Right lung (tissue), 5 donors: Measurements from ENCODE around the gene GALNT7. TPM values are rescaled to one million over a fixed set of nuclear protein-coding genes. Genes with fewer than 3 reads are reported as not detected.

Source experiments
- DNase-seq, 2 donors: peaks; one replicate each; pipeline ENCODE4 v3.0.0-alpha.2; 2013
- polyA plus RNA-seq, 5 donors: library from polyadenylated mRNA; unstranded; fragments of 120-200 nt; gene quantifications; one replicate each; pipeline versions ENCODE4 v1.2.1 to v1.2.3, GENCODE V29; 2013; ENCODE audit warnings: inconsistent platforms in 1 of 5, low replicate concordance in 1 of 5; ENCODE audit not compliant: insufficient read length in 5 of 5, insufficient read depth in 1 of 5

Gene GALNT7
- polyA plus RNA-seq, 5 donors = 27.8 to 47.1 (median 37.0) TPM

DNA sequence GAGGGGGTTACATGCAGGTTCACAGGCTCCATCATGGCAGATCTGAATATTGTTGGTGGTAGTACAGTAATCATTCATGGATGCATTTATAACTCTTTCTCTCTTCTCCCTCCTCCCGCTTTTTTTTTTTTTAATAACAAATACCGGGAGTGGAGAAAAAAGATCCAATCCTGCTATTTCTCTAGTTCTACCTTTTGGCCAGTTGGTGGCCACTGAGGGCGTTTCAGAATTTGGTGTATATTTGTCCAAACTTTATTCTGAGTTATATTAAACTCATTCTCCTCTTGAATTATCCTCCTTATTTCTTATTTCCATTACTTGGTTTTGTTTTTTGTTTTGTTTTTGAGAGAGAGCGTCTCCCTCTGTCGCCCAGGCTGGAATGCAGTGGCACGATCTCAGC lies 90.7 kb downstream of the GALNT7 start:
- no peak for DNase-seq

DNA sequence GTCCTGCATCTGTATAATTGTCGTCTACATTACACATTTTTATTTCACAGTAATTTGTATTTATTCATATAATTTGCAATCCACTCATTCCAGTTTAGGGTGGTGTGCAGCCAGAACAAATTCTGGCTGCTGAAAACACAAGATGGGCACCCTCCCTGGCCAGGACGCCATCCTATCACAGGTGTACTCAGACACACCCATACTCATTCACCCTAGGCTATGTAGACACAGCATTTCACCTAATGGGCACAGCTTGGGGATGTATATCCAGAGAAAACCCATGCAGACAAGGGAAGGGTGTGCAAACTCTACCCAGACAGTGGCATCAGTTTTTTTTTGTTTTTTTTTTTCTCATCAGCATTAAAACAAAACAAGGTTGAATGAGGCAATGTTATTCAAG lies 92.4 kb downstream of the GALNT7 start:
- DNase-seq = no peak

DNA sequence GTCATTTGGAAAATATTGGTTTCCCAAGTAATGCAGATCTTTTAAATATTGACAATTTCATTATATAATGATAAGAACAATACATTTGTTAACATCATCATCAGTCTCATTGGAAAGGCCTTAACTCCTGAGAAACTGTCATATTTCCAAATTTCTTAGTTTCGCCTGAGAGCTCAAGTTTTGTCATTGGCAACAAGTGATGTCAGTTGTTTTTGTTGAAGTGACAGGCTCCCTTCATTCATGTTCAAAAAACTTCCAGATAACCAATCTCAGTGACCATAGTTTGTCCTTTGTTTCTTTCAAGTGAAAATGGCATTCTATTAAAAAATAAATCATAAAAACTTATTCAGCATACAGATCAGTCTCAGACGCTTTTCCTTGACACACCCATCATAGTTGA lies 93.8 kb downstream of the GALNT7 start:
- no peak for DNase-seq

DNA sequence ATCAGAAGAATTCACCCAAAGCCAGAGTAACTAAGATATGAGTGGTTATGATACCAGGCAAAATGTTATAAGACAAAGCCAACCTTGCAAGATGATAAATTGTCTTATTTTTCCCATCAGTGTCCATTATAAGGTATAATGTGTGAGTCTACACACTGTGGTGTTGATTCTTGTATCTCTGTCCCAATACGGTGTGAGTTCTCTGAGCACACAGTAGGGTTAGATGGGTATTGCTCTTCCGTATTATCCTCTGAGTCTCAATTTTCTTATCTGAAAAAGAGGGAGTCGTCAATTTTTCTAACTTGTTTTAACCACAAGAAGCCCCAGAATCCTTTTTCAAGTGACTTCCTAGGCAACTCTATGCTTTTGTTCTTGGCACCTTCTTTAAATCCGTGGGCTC lies 95.6 kb downstream of the GALNT7 start:
- no peak for DNase-seq

DNA sequence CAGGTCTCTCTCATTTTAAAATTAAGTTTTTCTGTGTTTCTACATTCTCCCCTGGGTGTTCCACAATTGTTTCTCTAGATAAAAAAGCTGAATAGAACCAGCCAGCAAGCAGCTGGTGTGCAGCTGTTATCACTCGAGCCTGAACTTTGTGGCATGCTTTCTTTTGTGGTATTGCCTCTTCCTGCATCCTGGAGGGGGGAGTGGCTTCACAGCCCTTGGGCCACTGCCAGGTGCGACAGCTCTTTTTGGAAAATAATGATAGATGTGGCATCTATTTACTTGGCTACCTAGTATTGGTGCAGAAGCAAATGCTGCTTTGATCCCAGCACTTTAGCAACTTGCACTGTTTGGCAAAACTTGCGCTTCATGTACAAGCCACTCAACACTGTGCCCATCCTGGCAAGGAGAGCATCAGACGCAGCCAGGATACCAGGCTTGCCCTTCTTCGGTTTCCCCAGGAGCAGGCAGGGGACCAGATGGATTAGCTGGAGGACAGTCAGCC lies 96.1 kb downstream of the GALNT7 start:
- peak; percentile 55 to 59 for DNase-seq

DNA sequence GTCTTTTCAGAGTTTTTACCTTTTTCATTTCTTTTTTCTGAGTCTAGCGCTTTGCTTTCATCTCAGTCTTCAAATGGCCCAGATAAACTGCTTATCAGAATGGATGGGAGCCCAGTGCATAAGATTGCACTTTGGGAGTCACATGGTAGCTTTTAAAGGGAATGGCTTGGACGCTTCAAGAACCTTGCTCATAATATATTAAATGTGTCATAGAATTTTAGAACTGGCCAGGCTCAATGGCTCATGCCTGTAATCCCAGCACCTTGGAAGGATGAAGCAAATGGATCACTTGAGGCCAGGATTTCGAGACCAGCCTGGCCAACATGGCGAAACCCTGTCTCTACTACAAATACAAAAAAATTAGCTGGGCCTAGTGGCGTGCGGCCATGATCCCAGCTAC lies 97.1 kb downstream of the GALNT7 start:
- DNase-seq = no peak

DNA sequence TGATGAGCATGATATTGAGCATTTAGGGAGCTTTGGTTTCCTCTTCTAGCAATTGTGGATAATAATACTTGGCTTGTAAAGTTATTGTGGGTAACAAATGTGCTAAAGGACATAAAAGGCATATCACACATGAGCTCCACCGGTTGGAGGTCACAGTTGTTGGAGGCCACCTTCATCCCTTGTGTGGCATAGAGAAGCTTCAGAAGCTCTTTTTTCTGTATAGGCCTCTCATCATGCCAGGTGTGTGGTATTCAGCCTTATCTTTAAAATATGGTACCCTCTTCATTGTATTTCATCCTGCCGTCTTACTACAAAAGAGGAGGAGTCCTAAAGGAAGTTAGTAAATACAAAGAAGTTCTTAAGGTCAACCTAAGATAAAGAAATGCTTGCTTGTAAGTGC lies 99.1 kb downstream of the GALNT7 start:
- DNase-seq = no peak

DNA sequence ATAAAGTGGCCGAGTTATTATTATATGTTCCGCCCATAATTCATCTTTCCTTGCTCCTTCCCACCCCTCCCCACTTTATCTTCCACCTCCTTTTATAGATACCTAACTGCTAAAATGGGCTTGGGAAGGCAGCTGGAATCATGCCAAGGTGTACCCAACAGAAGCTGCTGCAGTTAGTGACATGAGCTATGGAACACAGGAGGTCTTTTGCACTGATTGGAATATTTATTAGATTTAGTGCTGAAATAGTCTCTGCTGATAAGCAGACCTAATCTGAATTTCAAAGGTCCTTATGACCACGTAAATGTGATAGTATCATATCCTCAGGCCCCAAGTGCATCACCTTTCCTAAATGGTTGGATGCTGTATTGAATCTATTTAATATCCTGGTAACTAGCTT lies 100.7 kb downstream of the GALNT7 start:
- DNase-seq = no peak

DNA sequence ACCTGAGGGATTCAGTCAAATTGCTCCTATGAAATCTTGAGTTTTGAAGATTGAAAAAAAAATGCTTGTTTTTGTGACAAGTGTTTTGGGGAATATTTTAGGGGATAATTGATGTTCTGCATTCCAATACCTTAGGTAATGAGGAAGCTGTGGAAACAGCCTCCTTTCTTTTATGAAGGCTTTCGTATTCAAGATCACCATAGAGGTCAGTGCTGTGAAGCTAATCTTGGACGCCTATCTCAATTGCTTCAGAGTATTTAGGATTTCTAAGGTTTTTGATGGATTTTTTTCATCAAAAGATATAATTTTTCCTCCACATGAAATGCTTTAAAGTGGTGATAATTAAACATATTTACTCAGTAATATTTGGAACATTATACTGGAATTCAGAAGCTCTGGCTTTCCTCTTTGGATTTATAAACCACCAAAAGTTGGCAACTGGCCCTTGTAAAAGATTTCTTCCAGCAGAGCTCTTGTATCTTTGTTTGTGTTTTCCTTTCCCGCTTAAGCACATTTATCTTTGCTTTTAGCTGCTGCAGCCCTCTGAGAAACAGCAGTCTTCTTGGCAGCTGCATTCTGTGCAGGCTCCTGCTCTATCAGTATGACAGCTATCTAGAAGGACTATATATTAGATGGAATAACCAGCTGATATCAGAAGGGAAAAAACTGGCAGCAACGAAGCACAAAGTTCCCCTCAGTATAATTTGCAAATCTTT lies 101.9 kb downstream of the GALNT7 start:
- peak; percentile 73 to 75 for DNase-seq

DNA sequence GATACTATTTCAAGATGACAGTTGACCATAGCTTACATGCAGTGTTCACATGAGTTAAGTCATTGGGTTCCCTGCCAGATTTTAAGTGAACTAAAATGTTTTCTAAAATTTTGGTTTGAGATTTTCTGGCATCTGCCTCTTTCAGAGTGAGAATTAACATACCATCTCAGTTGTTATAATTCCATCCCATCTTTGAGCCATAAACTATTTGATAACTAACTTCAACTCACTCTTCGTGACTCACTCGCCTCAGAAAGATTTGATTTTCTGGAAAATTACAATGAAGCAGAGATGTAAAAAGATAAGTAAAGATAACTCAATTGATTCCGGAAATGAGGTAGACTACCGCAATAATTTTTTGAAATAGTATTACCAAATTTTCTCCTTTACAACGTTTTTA lies 103.7 kb downstream of the GALNT7 start:
- DNase-seq = no peak

DNA sequence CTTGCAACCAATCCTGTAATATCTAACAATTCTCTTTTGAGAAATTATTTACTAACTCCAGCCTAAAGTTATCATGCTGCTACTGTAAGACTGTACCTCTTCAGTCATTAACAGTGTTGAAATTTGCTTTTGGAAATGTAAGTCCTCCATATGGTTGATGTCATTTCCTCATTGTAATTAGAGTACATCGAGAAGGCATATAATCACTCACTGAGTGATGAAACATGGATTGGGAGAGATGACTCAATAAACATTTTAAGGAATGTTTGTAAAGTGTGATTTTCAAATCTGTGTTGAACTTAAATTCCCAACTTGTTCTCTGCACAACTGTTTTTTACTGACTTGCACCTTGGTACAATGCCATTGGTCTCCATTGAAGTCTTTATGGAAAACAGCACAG lies 104.4 kb downstream of the GALNT7 start:
- peak; percentile 73 to 75 for DNase-seq

DNA sequence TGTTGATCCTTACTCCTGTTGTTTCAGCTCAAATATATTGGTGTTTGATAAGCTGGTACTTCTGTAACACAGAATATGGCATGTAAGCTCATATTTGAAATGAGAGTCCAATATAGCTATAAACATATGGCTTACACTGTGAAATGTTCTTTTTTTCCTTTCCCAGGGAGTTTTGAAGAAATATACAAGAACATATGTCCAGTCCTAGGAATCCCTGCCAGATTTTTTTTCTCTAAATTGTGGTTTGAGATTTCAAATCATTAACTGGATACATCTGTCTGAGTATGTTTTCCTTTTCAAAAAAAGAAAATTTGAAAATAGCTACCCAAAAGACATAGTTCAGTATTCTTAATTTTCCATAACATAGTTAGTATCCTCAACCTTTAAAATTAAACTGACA lies 105.3 kb downstream of the GALNT7 start:
- no peak for DNase-seq

DNA sequence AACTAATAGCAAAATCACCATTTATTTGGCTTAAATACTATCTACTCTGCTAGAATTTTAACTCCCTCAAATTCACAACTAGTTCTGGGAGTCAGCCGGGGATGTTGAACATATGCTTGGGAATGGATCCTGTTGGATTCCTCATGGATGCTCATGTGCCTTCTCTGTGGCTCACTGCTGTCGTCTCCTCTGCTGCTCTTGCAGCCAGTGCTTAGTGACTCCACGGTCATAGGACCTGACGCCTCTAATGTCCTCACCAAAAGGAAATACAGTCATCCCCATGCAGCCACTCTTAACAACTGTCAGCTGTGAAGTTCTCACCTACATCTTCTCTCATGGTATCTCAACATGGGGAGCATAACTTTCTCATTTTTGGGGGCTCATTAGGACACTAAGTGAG lies 106.1 kb downstream of the GALNT7 start:
- DNase-seq = no peak

DNA sequence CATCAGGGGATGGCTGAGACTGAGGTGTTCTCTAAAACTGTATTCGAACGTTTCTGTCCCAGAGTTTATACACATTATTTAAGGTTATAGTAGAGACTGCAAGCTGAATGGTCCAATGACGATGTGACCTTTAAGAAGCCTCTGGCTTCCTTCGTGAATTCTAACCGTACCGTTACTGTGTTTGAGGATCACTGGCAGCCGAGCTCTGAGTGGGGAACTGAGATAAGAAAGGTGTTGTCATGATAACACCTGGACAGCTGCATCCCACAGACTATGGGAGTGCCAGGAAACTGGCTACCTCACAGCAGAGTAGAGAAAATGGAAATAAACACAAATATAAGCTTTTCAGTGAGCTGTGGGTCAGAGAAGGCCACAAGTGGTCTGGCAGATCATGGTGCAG lies 106.5 kb downstream of the GALNT7 start:
- no peak for DNase-seq

DNA sequence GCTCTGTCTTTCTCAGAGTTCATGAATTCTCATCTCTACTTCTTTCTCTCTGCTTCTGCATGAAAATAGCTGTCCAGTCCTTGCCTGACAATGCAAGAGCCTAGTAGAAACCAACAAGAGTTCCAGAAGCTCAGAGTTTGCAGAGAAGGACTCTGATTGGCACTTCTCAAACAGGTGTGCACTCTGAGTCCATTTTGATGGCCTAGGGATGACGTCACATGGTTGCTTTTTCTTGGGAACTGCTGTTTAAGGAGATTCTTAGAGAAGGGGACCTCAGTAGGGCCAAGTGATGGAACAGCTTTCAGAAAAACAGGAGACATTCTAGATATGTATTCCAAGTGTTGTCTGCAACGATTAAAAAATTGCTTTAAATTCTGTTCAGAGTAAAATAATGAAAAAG lies 108.7 kb downstream of the GALNT7 start:
- no peak for DNase-seq

DNA sequence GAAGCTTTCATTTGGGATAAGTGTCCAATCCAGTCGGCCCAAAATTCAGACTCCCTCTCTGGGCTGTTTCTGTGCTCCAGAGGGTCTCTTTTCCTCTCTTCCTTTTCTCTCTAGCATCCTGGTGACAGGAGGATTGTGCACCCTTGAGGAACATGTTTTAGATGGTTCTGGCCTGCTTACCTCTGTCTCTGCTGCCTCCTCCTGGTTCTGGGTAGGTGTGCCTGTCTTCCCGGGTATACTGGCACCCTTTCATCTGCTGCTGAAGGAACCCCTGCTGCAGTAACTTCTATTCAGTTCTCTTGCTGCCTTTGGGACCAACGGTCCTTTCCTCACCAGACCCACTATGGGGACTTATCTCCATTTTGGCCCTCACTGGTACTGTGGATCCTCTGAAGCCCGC lies 112.4 kb downstream of the GALNT7 start:
- no peak for DNase-seq

DNA sequence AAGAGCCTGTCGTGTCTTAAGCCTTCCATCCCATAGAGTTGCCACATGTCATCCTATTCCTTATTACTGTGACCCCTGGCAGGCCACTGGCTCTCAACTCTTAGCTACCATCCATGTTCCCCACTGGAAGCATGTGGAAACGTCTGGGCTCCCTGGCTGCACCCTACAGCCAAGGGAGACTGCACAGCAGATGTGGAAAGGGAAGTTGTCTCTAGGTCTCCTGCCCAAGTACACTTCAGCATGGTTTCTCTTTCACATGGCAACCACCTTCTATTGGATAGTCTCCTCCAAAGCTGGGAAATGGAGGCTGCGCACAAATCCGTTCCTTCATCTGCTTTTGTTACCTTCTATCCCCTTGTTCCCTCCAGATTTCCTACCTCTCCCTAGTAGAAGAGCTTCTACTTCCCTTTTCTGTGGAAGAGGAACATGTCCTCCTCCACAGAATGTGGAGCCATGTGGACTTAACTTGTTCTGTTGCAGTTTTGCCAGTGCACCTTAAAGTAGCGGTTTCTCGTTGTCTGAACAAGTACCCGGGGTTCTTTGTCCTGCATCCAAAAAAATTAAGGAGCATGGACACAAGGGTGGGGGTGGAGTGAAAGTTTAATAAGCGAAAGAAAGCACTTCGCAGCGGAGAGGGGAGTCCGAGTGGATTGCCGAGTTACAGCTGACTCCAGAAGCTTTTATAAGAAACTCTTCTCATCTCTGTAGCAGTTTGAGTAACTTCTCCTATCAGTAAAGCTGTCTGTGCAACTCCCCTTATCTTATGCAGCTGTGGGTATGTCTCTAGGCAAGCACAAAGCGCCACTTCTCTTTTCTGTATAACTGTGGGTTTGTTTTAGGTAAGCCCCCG lies 113.0 kb downstream of the GALNT7 start:
- DNase-seq = no peak

DNA sequence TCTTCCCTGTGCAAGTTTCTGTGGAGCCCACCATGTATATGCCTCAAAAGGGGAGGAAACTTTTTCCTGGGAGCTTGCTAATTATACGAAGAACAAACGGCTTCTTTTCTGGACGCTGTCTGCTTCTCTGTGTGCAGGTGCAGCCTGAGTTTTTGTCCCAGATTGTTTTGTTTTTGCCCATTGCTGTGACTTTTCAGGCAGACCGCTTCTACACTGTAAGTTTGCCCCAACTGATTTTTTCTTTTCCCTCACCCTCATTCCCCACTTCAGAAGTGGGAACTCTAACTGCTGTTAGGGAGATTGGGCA lies 113.6 kb downstream of the GALNT7 start:
- no peak for DNase-seq

DNA sequence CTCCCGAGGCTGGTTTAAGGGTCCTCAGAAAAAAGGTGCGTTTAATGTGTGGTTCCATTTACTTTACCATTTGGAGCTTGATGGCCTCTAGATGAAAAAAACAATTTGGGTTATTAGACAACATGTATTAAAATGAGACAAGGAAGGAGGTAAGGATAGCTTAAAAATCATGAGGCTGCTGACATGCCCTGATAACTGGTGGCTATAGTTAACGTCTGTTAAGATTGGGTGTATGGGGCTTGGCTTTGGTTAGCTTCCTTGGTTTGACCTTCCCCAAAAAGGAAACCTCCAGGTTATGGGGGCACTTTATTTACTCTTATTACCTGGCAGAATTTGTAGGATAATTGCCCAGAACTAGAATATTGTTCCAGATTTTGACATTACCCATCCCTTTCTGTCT lies 114.0 kb downstream of the GALNT7 start:
- DNase-seq = no peak

DNA sequence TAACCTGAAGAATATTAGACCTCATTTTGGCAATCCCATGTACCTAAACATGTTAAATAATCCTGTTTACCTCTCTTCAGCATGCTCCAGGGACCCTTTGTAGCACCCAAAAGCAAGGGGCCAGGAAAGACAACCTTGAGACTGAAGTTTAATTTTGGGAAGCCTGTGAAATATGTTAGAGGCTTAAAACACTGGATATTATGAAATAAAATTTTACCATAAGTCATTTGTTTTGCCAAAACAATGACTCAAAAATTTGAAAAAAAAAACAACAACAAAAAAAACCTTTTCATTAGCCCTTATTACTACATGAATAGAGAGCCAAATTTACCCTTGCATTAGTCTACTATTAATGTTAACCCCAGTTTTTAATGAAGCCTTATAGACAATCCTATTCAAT lies 115.9 kb downstream of the GALNT7 start:
- no peak for DNase-seq

DNA sequence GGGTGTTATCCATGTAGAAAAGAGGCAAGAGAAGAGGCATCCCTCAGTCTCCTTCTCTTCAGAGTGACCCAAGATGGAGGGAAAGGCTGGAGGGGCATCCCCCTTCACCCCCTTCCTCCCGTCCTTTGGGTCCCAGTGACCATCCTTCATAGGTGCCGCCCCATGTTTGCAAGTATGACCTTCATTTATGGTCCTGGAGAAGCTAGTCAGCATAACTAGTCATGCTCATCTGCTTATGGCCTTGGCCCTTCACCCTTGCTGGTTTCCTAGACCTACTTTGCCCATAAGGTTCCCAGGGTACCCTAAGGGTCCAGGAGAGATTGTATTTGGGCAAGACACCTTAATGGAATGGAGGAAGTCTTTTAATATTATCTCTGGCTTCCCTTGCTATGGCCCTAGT lies 118.9 kb downstream of the GALNT7 start:
- no peak for DNase-seq

DNA sequence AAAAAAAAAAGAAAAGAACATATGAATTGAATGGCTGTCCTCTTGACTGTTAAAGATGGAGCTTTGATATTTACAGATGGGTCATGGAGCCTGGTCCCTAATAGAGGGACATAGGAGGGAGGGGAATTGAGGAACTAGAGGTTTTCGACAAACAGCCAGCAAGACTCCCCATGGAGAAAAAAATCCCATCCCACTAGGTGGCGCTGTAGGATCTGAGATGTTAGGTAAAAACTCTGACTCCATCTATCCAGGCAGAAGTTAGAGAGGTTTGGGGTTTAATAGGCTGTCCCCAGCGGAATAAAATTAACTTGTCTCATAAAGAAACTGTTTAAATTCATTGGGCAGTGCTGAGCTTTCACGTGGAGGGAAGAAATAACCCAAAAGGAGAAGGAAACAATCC lies 119.7 kb downstream of the GALNT7 start:
- no peak for DNase-seq

DNA sequence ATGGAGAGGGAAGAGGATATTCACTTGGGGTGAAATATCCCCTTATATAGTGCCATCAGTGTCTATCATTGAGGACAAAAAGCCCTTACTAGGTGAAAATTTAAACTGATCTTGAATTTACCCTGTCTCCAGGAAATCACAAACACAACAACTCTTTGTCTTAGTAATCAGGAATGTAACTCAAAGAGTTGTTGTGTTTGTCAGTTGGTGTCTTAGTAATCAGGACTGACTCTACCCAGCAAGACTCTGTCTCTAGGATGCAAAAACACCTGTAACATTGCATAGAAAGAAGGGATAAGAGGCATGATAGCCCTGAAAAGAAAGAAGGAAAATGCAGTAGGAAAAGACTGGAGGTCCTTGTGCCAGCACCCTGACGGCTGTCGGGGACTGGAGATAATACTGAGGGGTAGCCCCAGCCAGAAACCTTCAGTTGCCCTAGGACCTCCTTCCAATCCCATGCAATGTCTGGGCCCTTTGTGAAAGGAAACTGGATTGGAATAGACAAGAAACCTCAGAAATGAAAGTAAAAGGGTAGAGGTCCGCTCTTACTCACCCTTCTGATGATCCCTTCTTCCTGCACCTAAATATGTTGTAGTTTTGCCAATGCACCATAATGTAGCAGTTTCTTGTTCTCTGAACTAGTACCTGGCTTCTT lies 120.2 kb downstream of the GALNT7 start:
- DNase-seq = no peak
